GM18526 (cell line): ENCODE results near the gene UBR2.

Experiments
- POLR2A ChIP-seq: IDR thresholded peaks from 3 replicates; pipeline ENCODE4 v1.6.1; 2011; ENCODE audit not compliant: insufficient read length; ENCODE audit errors: extremely low read depth

Gene UBR2

DNA sequence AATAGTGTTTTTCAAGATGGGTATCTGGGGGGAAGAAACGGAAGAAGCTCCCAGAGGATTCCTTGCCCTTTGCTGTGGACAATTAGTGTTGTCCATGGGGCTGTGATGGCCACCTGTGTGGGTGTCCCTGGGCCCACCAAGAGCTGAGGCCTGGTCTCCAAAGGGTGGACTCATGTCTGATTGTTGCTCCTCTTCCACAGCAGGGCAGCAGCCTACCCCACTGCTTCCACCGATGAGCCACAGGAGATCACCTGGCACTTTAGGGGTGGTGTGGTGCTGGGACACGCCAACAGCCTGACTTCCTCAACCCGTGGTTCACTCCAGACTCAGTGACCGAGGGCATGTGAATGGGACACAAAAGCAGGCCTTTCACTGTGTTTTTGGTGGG lies 133.4 kb downstream of the UBR2 start:
- no peak for TF ChIP-seq POLR2A

GRCh38 chr6:42698217-42698616 lies 134.4 kb downstream of the UBR2 start:
- TF ChIP-seq POLR2A, result no peak

GRCh38 chr6:42702200-42702599 lies 138.4 kb downstream of the UBR2 start:
- TF ChIP-seq POLR2A, result no peak

DNA sequence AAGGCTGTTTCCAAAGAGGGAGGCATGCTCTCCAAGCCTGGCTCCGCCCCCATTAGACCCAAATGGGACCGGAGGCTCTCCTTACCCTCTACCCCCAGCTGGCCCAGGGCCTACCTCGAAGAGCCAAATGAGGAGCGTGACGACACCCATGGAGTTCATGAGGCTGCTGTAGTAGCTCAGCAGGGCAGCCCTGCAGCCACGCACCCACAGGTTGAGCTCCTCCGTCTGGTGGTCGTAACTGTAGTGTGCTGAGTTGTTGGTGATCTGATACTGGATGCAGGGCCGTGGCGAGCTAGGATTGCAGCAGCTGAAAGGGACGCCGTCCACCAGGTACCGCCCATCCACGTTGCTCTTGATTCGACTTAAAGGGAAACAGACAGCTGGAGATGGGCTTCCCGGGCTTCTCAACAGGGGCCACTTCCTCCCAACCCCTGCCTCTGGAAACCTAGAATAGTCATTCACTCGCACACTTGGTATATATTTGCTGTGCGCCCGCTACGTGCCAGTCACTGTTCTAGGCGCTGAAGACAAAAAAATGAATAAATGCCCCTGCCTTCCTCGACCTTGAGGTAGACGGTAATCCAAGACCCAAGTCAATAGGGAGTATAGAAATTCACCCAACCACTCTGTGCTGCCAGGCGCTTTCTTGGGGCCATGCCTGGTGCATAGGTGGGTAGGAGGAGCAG lies 140.6 kb downstream of the UBR2 start:
- TF ChIP-seq POLR2A, result no peak

GRCh38 chr6:42704937-42705374 lies 141.1 kb downstream of the UBR2 start:
- no peak for TF ChIP-seq POLR2A

GRCh38 chr6:42707595-42707994 lies 143.8 kb downstream of the UBR2 start:
- no peak for TF ChIP-seq POLR2A

DNA sequence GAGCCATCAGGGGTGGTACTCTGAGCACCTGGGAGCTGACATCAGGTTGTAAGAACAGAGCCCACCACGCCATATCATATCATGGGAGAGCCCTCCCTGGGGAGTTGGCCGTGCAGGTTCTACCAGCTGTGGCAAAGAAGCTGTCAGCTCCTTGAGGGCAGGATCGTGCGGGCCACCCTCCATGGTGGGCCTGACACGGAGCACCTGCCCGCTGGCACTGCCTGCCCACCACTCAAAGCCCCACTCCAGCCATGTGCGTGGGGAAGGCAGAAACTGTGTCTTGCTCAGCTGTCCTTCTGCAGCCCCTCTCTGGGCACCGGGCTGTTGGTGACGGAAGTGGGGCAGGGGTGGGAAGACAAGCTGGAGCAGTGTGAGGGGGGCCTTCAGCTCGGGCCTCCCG lies 144.3 kb downstream of the UBR2 start:
- no peak for TF ChIP-seq POLR2A

- TF ChIP-seq POLR2A, result no peak
Measured at GRCh38 chr6:42709871-42710270, 146.0 kb downstream of the UBR2 start.

DNA sequence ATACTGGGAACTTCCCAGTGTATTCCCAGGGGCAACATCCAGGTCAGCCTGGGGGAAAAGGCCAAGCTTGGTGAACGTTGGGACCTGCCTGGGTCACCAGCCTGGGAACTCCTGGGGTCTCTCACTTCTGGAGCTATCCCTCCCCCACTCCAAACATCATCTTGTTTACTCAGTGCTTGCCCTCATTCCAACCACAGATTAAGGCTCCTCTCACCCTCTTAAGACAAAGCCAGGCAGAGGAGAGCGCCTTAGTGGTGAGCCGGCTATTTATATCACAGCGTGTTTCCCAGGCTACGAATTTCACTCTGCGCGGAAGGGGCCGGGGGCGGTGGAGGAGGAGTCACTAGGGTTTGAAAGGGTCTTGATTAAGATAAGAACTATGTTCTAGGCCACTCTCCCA lies 146.5 kb downstream of the UBR2 start:
- TF ChIP-seq POLR2A, result no peak

GRCh38 chr6:42711930-42712329 lies 148.1 kb downstream of the UBR2 start:
- TF ChIP-seq POLR2A, result no peak

DNA sequence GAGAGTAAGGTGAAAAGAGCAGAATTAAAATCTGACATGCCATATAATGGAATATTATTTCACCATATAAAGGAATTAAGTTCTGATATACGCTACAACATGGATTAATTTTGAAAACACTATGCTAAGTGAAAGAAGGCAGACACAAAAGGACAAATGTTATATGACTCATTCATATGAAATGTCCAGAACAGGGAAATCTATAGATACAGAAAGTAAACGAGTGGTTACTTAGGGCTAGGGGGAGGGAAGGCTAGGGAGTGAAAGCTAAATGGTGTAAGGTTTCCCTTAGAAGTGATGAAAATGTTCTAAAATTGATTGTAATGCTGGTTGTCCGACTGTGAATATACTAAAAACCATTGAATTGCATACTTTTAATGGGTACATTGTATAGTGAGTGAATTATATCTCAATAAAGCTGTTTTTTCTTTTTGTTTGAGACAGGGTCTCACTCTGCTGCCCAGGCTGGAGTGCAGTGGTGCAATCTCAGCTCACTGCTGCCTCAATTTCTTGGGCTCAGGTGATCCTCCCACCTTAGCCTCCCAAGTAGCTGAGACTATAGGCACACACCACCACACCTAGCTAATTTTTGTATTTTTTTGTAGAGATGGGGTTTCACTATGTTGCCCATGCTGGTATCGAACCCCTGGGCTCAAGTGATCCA lies 150.4 kb downstream of the UBR2 start:
- no peak for TF ChIP-seq POLR2A

DNA sequence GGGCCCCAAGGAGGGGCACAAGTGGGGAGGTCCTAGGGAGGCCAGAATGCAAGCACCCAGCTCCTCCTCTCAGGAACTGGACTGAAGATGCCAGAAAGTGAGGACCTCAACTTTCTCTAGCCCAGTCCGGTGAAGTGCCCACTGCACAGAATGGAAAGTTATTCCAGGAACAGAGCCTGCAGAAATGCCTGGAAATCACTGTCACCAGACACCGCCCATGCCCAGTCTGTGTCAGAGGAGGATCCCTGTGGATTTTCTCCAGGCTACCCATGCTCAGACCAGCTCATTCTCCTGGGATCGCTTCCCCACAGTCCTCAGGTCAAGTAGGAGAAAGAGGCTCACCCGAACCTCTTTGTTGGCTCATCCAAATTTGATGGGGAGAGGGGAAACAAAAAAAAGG lies 152.0 kb downstream of the UBR2 start:
- TF ChIP-seq POLR2A, result no peak

- TF ChIP-seq POLR2A, result no peak
Measured at GRCh38 chr6:42720739-42721138, 156.9 kb downstream of the UBR2 start.

GRCh38 chr6:42722497-42722896 lies 158.7 kb downstream of the UBR2 start, which contains the start of gene PRPH2:
Gene PRPH2 (minus strand): TSS chr6:42722597. CDS start chr6:42722334, 263 bp downstream.
- no peak for TF ChIP-seq POLR2A

DNA sequence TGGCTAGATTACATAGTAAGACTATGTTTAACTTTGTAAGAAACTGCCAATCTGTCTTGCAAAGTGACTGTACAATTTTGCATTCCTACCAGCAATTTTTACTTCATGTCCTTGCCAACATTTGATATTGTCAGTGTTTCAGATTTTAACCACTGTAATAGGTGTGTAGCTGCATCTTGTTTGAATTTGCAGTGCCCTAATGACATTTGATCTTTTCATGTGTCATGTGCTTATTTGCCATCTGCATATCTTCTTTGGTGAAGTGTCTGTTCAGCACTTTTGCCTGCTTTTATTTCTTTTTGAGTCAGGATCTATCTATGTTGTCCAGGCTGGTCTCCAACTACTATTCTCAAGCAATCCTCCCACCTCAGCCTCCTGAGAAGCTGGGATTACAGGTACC lies 161.0 kb downstream of the UBR2 start:
- no peak for TF ChIP-seq POLR2A

DNA sequence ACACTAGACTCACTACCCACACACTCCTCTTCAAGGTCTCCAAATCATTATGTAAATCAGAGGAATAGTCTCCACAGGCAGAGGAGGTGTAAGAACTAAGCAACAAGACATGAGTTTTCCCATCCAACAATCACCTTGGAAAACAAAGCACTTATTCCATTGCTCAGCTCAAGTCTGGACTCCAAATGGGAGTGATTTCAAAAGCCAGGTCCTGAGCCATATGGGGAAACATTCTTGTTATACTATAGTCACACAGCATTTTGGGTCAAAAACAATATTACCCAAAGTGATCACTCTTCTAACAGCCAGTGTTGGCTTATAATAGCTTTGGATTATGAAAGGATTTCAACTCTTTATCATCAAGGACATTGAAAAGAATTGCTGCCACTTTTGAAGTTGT lies 162.2 kb downstream of the UBR2 start:
- no peak for TF ChIP-seq POLR2A
